Measurements from ENCODE around the gene F2RL3.

F2RL3 gene

DNA sequence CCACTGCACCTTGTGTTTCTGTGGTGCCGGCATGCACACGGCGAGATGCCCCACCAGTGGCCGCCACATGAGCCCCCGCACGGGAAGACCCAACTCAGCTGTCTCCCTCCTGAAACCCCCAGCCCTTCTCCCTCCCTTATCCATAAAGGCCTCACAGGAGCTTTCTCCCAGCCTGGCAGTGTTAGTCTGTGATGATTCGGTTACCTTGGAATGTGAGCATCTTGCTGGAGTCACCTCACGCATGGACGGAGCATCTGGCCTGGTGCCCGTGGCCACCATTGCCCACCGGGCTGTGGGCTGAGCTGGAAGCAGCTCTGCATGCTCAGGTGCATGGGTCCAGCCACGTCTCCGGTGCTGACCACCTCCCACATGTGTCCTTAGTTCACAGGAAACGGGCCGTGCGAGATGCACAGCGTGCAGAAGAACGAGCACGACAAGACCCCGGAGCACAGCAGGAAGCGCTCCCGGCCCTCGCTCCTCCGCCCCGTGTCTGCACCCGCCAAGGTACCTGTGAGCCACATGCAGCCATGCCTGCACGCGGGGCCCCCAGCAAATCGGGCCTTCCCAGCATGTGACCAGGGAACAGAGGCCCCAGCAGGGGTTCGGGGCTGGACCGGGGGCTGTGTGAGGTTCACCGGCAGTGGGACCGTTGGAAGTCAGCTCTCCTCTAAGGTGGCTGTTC lies 37.6 kb upstream of the F2RL3 start:
- H3K4me3 ChIP-seq (replicated peaks; ENCODE audit: low read depth, low read length): no peak overlapping the region
- no peak for DNase-seq (ENCODE audit: low read depth)
- TF ChIP-seq, protein P1, sequence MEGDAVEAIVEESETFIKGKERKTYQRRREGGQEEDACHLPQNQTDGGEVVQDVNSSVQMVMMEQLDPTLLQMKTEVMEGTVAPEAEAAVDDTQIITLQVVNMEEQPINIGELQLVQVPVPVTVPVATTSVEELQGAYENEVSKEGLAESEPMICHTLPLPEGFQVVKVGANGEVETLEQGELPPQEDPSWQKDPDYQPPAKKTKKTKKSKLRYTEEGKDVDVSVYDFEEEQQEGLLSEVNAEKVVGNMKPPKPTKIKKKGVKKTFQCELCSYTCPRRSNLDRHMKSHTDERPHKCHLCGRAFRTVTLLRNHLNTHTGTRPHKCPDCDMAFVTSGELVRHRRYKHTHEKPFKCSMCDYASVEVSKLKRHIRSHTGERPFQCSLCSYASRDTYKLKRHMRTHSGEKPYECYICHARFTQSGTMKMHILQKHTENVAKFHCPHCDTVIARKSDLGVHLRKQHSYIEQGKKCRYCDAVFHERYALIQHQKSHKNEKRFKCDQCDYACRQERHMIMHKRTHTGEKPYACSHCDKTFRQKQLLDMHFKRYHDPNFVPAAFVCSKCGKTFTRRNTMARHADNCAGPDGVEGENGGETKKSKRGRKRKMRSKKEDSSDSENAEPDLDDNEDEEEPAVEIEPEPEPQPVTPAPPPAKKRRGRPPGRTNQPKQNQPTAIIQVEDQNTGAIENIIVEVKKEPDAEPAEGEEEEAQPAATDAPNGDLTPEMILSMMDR (IDR thresholded peaks at IDR 0.05; ENCODE audit: low read length, missing control alignments): no peak

DNA sequence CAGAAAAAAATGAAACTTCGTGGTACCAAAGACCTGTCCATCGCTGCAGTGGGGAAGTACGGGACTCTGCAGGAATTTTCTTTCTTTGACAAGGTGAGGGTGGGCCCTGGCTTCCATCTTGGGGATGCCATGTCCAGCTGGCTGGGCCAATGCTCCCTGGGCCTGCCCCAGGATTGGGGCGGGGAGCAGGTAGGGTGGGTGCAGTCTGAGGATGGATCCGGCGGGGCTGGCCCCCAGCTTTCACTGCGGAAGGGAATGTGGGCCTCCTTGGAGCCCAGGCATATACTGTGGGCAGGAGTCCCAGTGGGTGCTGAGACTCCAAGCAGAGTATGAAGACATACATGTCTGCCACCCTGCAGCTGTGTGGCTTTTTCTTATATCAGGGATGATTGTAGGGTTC lies 35.7 kb upstream of the F2RL3 start:
- no peak overlapping the region for H3K4me3 ChIP-seq (replicated peaks; ENCODE audit: low read depth, low read length)
- TF ChIP-seq, protein P1 (IDR thresholded peaks at IDR 0.05; ENCODE audit: low read length, missing control alignments): no peak
- no peak for DNase-seq (ENCODE audit: low read depth)

DNA sequence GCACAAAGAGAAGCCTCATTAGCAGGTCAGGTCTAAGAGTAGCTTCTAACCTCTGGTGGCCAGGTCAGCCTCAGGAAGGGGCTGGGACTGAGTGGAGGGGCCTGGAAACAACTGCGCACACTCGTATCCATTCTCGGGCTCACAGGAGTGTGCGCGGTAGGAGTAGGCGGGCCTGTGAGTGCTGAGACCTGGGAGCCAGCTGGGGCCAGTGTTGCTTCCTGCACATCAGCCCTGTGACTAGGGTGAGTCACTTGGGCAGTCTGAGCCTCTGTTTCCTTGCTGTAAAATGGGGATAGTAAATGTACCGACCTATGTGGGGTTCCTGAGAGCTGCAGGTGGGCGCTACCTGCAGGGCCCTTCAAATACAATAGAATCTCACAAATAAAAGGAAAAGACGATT lies 32.7 kb upstream of the F2RL3 start:
- no peak overlapping the region for H3K4me3 ChIP-seq (replicated peaks; ENCODE audit: low read depth, low read length)
- TF ChIP-seq, protein P1 (IDR thresholded peaks at IDR 0.05; ENCODE audit: low read length, missing control alignments): no peak
- DNase-seq (ENCODE audit: low read depth): no peak

DNA sequence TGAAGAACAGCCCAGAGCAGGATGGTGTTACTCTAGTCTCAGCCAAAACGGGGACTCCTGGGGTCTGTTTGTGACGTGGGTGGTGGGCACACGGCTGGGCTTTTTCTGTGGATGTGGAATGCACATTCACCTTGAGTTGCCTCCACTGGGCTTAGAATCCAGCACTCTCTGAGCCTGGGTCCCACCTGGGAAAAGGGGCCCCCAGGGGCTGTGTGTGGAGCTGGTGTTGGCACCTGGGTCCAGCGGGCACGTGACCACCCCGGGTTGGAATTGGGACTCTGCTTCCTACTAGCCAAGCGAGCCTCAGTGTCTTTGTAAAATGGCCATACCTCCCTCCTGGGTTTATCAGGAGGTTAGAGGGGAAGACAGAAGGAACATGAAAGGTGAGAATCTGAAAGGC lies 29.2 kb upstream of the F2RL3 start:
- no peak overlapping the region for H3K4me3 ChIP-seq (replicated peaks; ENCODE audit: low read depth, low read length)
- TF ChIP-seq, protein P1 (IDR thresholded peaks at IDR 0.05; ENCODE audit: low read length, missing control alignments): no peak
- DNase-seq (ENCODE audit: low read depth): no peak

DNA sequence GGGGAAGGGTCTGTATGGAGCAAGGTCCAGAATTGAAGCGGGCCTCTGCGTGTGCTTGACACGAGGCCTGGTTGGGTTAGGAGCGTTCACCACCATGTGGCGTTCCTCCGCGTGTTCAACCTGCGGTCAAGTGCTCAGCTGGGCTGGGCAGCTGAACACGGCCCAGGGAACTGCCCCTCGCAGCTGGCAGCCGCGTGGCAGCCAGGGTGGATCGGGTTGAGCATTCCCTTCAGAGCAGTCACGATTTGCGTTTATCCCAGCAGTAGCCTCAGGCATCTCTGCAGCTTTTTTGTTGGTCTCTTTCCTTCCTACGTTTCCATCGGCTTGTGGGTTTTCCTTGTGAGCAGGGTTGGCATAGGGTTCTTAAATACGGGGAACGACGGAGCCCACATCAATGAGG lies 28.7 kb upstream of the F2RL3 start:
- no peak for DNase-seq (ENCODE audit: low read depth)
- TF ChIP-seq, protein P1 (IDR thresholded peaks at IDR 0.05; ENCODE audit: low read length, missing control alignments): no peak
- H3K4me3 ChIP-seq (replicated peaks; ENCODE audit: low read depth, low read length): no peak overlapping the region

DNA sequence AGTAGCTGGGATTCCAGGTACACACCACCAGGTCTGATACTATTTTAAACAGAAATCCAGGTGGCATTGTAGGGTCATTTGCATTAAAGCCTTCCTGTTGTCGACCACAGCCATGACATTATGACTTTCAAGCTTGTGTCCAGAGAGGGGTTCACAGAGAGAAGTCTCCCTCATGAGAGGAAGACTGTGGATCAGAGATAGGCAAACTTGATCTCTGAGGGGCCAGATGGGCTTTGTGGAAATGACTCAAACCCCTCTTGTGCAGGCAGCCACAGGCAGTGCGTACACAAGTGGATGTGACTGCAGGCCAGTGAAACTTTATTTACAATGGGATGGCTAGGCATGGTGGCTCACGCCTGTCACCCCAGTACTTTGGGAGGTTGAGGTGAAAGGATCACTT lies 27.8 kb upstream of the F2RL3 start:
- no peak for DNase-seq (ENCODE audit: low read depth)
- no peak overlapping the region for H3K4me3 ChIP-seq (replicated peaks; ENCODE audit: low read depth, low read length)
- TF ChIP-seq, protein P1 (IDR thresholded peaks at IDR 0.05; ENCODE audit: low read length, missing control alignments): no peak

DNA sequence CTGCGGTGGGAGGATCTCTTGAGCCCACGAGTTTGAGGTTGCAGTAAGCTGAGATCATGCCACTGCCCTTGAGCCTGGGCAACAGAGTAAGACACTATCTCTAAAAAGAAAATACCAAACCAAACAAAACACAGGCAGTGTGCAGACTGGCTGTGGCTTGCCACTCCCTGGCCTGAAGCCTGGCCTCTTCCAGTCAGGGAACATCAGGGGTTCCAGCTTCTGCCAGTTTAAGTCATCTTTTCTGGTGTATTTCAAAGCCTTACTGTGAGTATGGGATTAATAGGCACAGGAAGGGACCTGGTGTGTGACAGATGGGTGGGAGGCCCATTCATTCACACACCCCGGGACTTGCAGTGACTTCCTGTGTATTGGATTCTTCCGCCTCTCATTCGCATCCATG lies 27.0 kb upstream of the F2RL3 start:
- TF ChIP-seq, protein P1 (IDR thresholded peaks at IDR 0.05; ENCODE audit: low read length, missing control alignments): no peak

More for the DNA sequence above, 27.0 kb upstream of the F2RL3 start:
- no peak for DNase-seq (ENCODE audit: low read depth)
- H3K4me3 ChIP-seq (replicated peaks; ENCODE audit: low read depth, low read length): no peak overlapping the region

All from fibroblast of pulmonary artery (primary cell).